BE2C (cell line): ENCODE data around the gene PFDN4.

Experiments used
- DNase-seq: peaks from one replicate; pipeline ENCODE4 v3.0.0-alpha.2; 2020
- H3K27me3 ChIP-seq: fragments of 250-450 bp; sonication (Bioruptor Pico); 2 replicates; pipeline ENCODE4 v1.5.1; 2020; ENCODE audit warnings: mild to moderate bottlenecking
- H3K36me3 ChIP-seq: fragments of 250-450 bp; sonication (Bioruptor Pico); 2 replicates; pipeline ENCODE4 v1.5.1; 2020; ENCODE audit warnings: mild to moderate bottlenecking
- H3K4me1 ChIP-seq: fragments of 250-450 bp; sonication (Bioruptor Pico); 2 replicates; pipeline ENCODE4 v1.5.1; 2020
- H3K4me3 ChIP-seq: 2 replicates; pipeline ENCODE4 v1.5.1; 2011; ENCODE audit warnings: low read depth, low read length
- H3K9me3 ChIP-seq: fragments of 250-450 bp; sonication (Bioruptor Pico); 2 replicates; pipeline ENCODE4 v1.5.1; 2020
- CTCF ChIP-seq: IDR thresholded peaks from 2 replicates; pipeline ENCODE4 v1.5.1; 2012; ENCODE audit warnings: mild to moderate bottlenecking, low read depth, low read length

The PFDN4 gene

GRCh38 chr20:54203281-54203680 lies 4.6 kb upstream of the PFDN4 start:
- Histone ChIP-seq H3K9me3 (no peaks in the 10 kb centered on the region), H3K36me3 (no peaks in the 10 kb centered on the region), H3K27me3 (no peaks in the 10 kb centered on the region), H3K4me1 (no peaks in the 10 kb centered on the region), H3K4me3 (no peak overlapping the region)
- no peak for TF ChIP-seq CTCF
- no peak for DNase-seq

GRCh38 chr20:54204063-54204462 lies 3.8 kb upstream of the PFDN4 start:
- H3K36me3 ChIP-seq, result no peaks in the 10 kb centered on the region
- DNase-seq, result no peak
- H3K4me3 ChIP-seq, result no peak overlapping the region
- H3K4me1 ChIP-seq, result no peaks in the 10 kb centered on the region
- TF ChIP-seq CTCF, result no peak
- no peaks in the 10 kb centered on the region for H3K27me3 ChIP-seq
- no peaks in the 10 kb centered on the region for H3K9me3 ChIP-seq

GRCh38 chr20:54204481-54204880 lies 3.4 kb upstream of the PFDN4 start:
- H3K27me3 ChIP-seq, result no peaks in the 10 kb centered on the region
- no peaks in the 10 kb centered on the region for H3K36me3 ChIP-seq
- no peak for DNase-seq
- H3K9me3 ChIP-seq, result no peaks in the 10 kb centered on the region
- TF ChIP-seq CTCF, result no peak
- no peak overlapping the region for H3K4me3 ChIP-seq
- no peaks in the 10 kb centered on the region for H3K4me1 ChIP-seq

GRCh38 chr20:54205450-54205849 lies 2.4 kb upstream of the PFDN4 start:
- no peak for TF ChIP-seq CTCF
- Histone ChIP-seq H3K36me3 (no peaks in the 10 kb centered on the region), H3K9me3 (no peaks in the 10 kb centered on the region), H3K4me1 (no peaks in the 10 kb centered on the region), H3K4me3 (no peak overlapping the region), H3K27me3 (no peaks in the 10 kb centered on the region)
- no peak for DNase-seq

- H3K4me1 ChIP-seq, result no peaks in the 10 kb centered on the region
- no peak for TF ChIP-seq CTCF
- no peaks in the 10 kb centered on the region for H3K27me3 ChIP-seq
- no peak for DNase-seq
- peaks cover 3% of the 10 kb centered on the region; the same call in 1 of the 2 replicates for H3K36me3 ChIP-seq
- H3K4me3 ChIP-seq, result peak overlapping the region; percentile 97
- H3K9me3 ChIP-seq, result no peaks in the 10 kb centered on the region
Measured at GRCh38 chr20:54207053-54207742, 689 bp upstream of the PFDN4 start.

DNA sequence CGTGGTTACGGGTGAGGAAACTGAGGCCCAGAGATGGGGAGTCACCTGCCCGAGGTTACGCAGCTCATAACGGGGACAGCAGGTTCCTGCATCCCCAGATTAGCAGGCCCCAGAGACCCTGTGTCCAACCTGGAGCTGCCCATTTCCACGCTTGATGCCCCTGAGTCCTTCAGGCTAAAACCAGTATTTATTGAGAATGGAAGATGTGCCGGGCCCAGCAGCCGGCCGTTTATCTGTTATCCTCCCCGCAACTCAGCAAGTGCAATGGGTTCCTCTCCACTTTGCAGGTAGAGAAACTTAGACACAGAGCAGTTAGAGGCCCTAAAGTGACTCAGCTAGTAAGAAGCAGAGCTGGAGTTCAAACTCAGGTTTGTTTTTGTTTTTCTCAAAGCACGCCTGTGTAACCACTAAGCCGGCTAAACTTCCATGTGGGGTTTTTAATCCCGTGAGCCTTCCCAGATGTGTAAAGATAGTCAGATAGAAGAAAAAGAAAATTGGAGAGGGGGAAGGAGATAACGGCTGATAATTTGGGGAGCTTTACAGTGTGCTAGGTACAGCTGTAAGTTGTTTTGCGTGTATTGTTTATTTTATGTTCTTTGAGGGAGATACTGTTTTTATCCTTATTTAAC lies 775 bp downstream of the PFDN4 start:
- no peak for TF ChIP-seq CTCF
- peak; percentile 27 for DNase-seq

More for the DNA sequence above, 775 bp downstream of the PFDN4 start:
- H3K4me1 ChIP-seq, result no peaks in the 10 kb centered on the region
- no peaks in the 10 kb centered on the region for H3K27me3 ChIP-seq
- H3K36me3 ChIP-seq, result peaks cover 8% of the 10 kb centered on the region; the same call in 1 of the 2 replicates
- H3K4me3 ChIP-seq, result peak overlapping the region; percentile 97
- no peaks in the 10 kb centered on the region for H3K9me3 ChIP-seq
